HepG2 (cell line): Measurements from ENCODE around the gene CERT1. TPM values are rescaled to one million over a fixed set of nuclear protein-coding genes. Genes with fewer than 3 reads are reported as not detected.
A peak's percentile ranks its signal among the peaks of the same experiment; 100 is the strongest.

Experiments used
- ATAC-seq: fragments of 200-7000 bp; cut with Tn5 transposase; 3 replicates; pipeline ENCODE4 v1.9.1; 2020; ENCODE audit warnings: mild to moderate bottlenecking, moderate library complexity
- BruUV-seq: library from RNA; stranded (reverse); fragments of 400-500 nt; replicated peaks from 2 replicates; lab custom pipeline; 2021; lab: Mats Ljungman, UMichigan
- CTCF ChIA-PET: fragments of 300-600 bp; formaldehyde crosslinking; extraction: SDS; loops from one replicate; lab custom pipeline; 2021; ENCODE audit warnings: low total read pairs, inconsistent platforms, low intra/inter-chr PET ratio; lab: Yijun Ruan, JAX
- POLR2A ChIA-PET: fragments of 350-600 bp; sonication (Branson Sonifier 250); formaldehyde crosslinking; loops from one replicate; lab custom pipeline; 2020; ENCODE audit warnings: antibody characterized with exemption, inconsistent platforms; lab: Yijun Ruan, JAX
- DNase-seq: peaks from one replicate; pipeline ENCODE4 v3.0.0-alpha.2; 2015; ENCODE audit warnings: low spot score
- FAIRE-seq: peaks from 3 replicates; lab custom pipeline; 2011; peaks lifted over from hg19 to GRCh38; lab: Jason Lieb, UNC
- H2AFZ ChIP-seq: one replicate; pipeline ENCODE4 v1.6.1; 2011; ENCODE audit warnings: low read length, inconsistent platforms
- H3K27ac ChIP-seq: fragments of 300-600 bp; 3 replicates; pipeline ENCODE4 v1.8.0; 2011; ENCODE audit warnings: mixed run types, mild to moderate bottlenecking, mixed read lengths, low read length, inconsistent platforms; ENCODE audit not compliant: insufficient read depth; ENCODE audit errors: extremely low read length
- H3K27me3 ChIP-seq, 2 experiments: fragments of 200-600 bp in 1 of 2; 2 replicates in 1 of 2; 3 replicates in 1 of 2; pipeline versions ENCODE4 v1.6.0 to v1.8.0; 2011; ENCODE audit warnings: low read length in 2 of 2, mild to moderate bottlenecking in 2 of 2, moderate library complexity in 2 of 2, inconsistent platforms in 1 of 2; ENCODE audit not compliant: insufficient read depth in 2 of 2, control insufficient read depth in 1 of 2
- H3K36me3 ChIP-seq, 2 experiments: fragments of 200-600 bp in 1 of 2; replicated peaks in 1 of 2; 2 replicates in 1 of 2; 3 replicates in 1 of 2; pipeline versions ENCODE4 v1.5.1 to v1.8.0; 2011; ENCODE audit warnings: low read length in 2 of 2, inconsistent platforms in 1 of 2; ENCODE audit not compliant: insufficient read depth in 2 of 2, control insufficient read depth in 1 of 2
- H3K4me1 ChIP-seq: 2 replicates; pipeline ENCODE4 v1.5.1; 2012; ENCODE audit warnings: low read length, inconsistent platforms; ENCODE audit not compliant: insufficient read depth
- H3K4me2 ChIP-seq: 2 replicates; pipeline ENCODE4 v1.6.0; 2011; ENCODE audit warnings: low read depth, low read length, inconsistent platforms
- H3K4me3 ChIP-seq, 3 experiments: fragments of 200-600 bp in 1 of 3; sonication (generic), shearing (Covaris generic) in 1 of 3; replicated peaks in 1 of 3; 2 replicates each; pipeline ENCODE4 v1.5.1; 2011 to 2016; ENCODE audit warnings: low read length in 3 of 3, inconsistent platforms in 2 of 3, low read depth in 2 of 3, mild to moderate bottlenecking in 2 of 3, control low read depth in 1 of 3, mixed read lengths in 1 of 3; ENCODE audit not compliant: insufficient read depth in 1 of 3
- H3K79me2 ChIP-seq: one replicate; pipeline ENCODE4 v1.6.1; 2011; ENCODE audit warnings: low read length, inconsistent platforms; ENCODE audit not compliant: insufficient read depth
- H3K9ac ChIP-seq: 2 replicates; pipeline ENCODE4 v1.6.0; 2011; ENCODE audit warnings: mild to moderate bottlenecking, low read depth, low read length, inconsistent platforms; ENCODE audit not compliant: insufficient read depth
- H3K9me3 ChIP-seq: 2 replicates; pipeline ENCODE4 v1.5.1; 2012; ENCODE audit warnings: mild to moderate bottlenecking, low read length
- H4K20me1 ChIP-seq: 2 replicates; pipeline ENCODE4 v1.6.0; 2011; ENCODE audit warnings: inconsistent platforms, mild to moderate bottlenecking, low read length, moderate library complexity; ENCODE audit not compliant: insufficient read depth
- CREB1 ChIP-seq, 2 experiments: fragments of 450-650 bp in 1 of 2; IDR thresholded peaks; 2 replicates each; pipeline ENCODE4 v1.6.1; 2016 to 2017; ENCODE audit warnings: control low read depth in 1 of 2, mild to moderate bottlenecking in 1 of 2, missing compliant biosample characterization in 1 of 2, missing genetic modification characterization in 1 of 2
- FLYWCH1 ChIP-seq: sonication (generic); formaldehyde crosslinking; IDR thresholded peaks from 2 replicates; pipeline ENCODE4 v1.8.1; 2023; ENCODE audit warnings: mild to moderate bottlenecking, missing genetic modification reagents
- MIXL1 ChIP-seq: IDR thresholded peaks from 2 replicates; pipeline ENCODE4 v1.6.1; 2016
- NFYC ChIP-seq: IDR thresholded peaks from 2 replicates; pipeline ENCODE4 v1.6.1; 2016; ENCODE audit warnings: missing genetic modification reagents, missing compliant biosample characterization
- PAWR ChIP-seq: sonication (generic); formaldehyde crosslinking; IDR thresholded peaks from 2 replicates; pipeline ENCODE4 v1.4.0; 2020; ENCODE audit warnings: missing genetic modification reagents, mild to moderate bottlenecking, borderline replicate concordance
- POLR2AphosphoS2 ChIP-seq: IDR thresholded peaks from 2 replicates; pipeline ENCODE4 v1.6.1; 2011; ENCODE audit warnings: low read depth, low read length, improper control_type of control experiment
- YEATS2 ChIP-seq: sonication (generic); formaldehyde crosslinking; IDR thresholded peaks from 2 replicates; pipeline ENCODE4 v1.4.0; 2020; ENCODE audit warnings: missing genetic modification reagents, borderline replicate concordance
- YEATS4 ChIP-seq: sonication (generic); formaldehyde crosslinking; IDR thresholded peaks from 2 replicates; pipeline ENCODE4 v1.4.0; 2020; ENCODE audit warnings: missing genetic modification reagents, borderline replicate concordance
- ZNF24 ChIP-seq: fragments of 450-650 bp; IDR thresholded peaks from 2 replicates; pipeline ENCODE4 v1.6.1; 2017; ENCODE audit warnings: antibody characterized with exemption, mild to moderate bottlenecking
- ZNF468 ChIP-seq: sonication (generic); formaldehyde crosslinking; IDR thresholded peaks from 2 replicates; pipeline ENCODE4 v1.8.0; 2022; ENCODE audit warnings: mild to moderate bottlenecking, moderate library complexity, missing genetic modification reagents
- ZNF878 ChIP-seq: sonication (generic); formaldehyde crosslinking; IDR thresholded peaks from 2 replicates; pipeline ENCODE4 v1.8.1; 2023; ENCODE audit warnings: mild to moderate bottlenecking, missing genetic modification reagents, moderate library complexity
- WGBS: methylation state at CpG from one replicate; pipeline ENCODE4 v1.1.6; 2017; ENCODE audit warnings: low lambda C conversion rate; 5-methylcytosine and 5-hydroxymethylcytosine counted together
- in situ Hi-C: cut with HindIII; loops from 2 replicates; pipeline ENCODE4 v1.10.0; 2017; ENCODE audit warnings: low pct_unique_long_range_greater_than_20kb; ENCODE audit not compliant: extremely low pct_ligation_motif_present
- intact Hi-C: fragments of 100-400 bp; cut with micrococcal nuclease; formaldehyde crosslinking; loops from one replicate; pipeline ENCODE4 v1.10.0; 2022; ENCODE audit not compliant: unreplicated experiment
- polyA plus RNA-seq, 8 experiments: library from polyadenylated mRNA; depleted of rRNA in 3 of 8; stranded (reverse) in 7 of 8; unstranded in 1 of 8; fragments of >200 nt; fragmentation: Illumina TruSeq in 4 of 8; extraction: Trizol in 4 of 8; gene quantifications; 2 replicates each; pipeline versions ENCODE4 v1.2.1 to v1.2.3, GENCODE V29; 2011 to 2016; ENCODE audit warnings: low read depth in 4 of 8, missing spikeins in 1 of 8, mixed read lengths in 1 of 8; ENCODE audit not compliant: insufficient read depth in 1 of 8
- total RNA-seq, 5 experiments: library from RNA; depleted of rRNA; stranded (reverse); fragments of >200 nt; fragmentation: Illumina TruSeq; extraction: Trizol; gene quantifications; 2 replicates each; pipeline ENCODE4 v1.2.3, GENCODE V29; 2016; ENCODE audit warnings: low read depth in 1 of 5
- TF ChIP-seq, protein P1 (sequence below): IDR thresholded peaks from 2 replicates; pipeline ENCODE4 v1.6.1; 2016; ENCODE audit warnings: control low read depth
- TF ChIP-seq, protein P2 (sequence below): sonication (generic); formaldehyde crosslinking; IDR thresholded peaks from 2 replicates; pipeline ENCODE4 v1.4.0; 2020; ENCODE audit warnings: missing genetic modification reagents
- TF ChIP-seq, protein P3 (sequence below): sonication (generic); formaldehyde crosslinking; IDR thresholded peaks from 2 replicates; pipeline ENCODE4 v1.4.0; 2020; ENCODE audit warnings: missing genetic modification reagents, borderline replicate concordance

Gene CERT1
- total and polyA plus RNA-seq, 2 of the 13 experiments (the other 11 are each of a cell fraction or from before 2014, with no cell fraction given) = 8.2 to 12.7 TPM

DNA sequence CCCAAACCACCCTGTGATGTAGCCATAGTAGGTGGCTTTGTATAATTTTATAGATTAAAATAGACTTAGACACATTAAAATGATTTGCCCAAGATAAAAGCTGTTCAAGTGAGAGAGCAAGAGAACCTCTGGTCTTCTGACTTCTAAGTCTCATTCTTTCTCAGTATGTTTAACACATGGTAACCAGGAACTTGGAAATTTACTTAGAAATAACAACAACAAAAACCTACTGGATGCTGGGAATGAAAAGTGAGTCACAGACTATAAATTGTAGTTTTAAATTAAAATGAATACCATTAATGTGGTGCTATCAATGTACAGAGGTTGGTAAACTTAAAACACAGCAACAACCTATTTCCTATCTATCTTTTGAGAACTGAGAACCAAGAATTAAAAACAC lies 144.0 kb downstream of the CERT1 start:
- Histone ChIP-seq H3K27ac (no peak overlapping the region), H4K20me1 (no peaks in the 10 kb centered on the region), H2AFZ (no peak overlapping the region), H3K27me3 (no peaks in the 10 kb centered on the region), H3K4me1 (no peaks in the 10 kb centered on the region), H3K9me3 (no peaks in the 10 kb centered on the region), H3K4me2 (no peak overlapping the region), H3K36me3 (no peaks in the 10 kb centered on the region), H3K79me2 (no peaks in the 10 kb centered on the region), H3K9ac (no peak overlapping the region), H3K4me3 (no peak overlapping the region)
- intact Hi-C loops = no loop called here
- TF ChIP-seq, protein P1, sequence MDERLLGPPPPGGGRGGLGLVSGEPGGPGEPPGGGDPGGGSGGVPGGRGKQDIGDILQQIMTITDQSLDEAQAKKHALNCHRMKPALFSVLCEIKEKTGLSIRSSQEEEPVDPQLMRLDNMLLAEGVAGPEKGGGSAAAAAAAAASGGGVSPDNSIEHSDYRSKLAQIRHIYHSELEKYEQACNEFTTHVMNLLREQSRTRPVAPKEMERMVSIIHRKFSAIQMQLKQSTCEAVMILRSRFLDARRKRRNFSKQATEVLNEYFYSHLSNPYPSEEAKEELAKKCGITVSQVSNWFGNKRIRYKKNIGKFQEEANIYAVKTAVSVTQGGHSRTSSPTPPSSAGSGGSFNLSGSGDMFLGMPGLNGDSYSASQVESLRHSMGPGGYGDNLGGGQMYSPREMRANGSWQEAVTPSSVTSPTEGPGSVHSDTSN (CRISPR knock-in tag) = no peak
- peak; percentile 71; the same call in 1 of the 2 replicates for TF ChIP-seq POLR2AphosphoS2
- no peak for FAIRE-seq
- POLR2A ChIA-PET = interaction anchor here (1.6 kb wide), 1 partner anchor 30 kb away, joined by 4 read pairs; the partner anchor contains the start of gene HMGCR
- BruUV-seq = no TSS peak
- CTCF ChIA-PET = no interaction called here
- no peak for ATAC-seq
- DNase-seq = no peak
- in situ Hi-C loops = no loop called here

DNA sequence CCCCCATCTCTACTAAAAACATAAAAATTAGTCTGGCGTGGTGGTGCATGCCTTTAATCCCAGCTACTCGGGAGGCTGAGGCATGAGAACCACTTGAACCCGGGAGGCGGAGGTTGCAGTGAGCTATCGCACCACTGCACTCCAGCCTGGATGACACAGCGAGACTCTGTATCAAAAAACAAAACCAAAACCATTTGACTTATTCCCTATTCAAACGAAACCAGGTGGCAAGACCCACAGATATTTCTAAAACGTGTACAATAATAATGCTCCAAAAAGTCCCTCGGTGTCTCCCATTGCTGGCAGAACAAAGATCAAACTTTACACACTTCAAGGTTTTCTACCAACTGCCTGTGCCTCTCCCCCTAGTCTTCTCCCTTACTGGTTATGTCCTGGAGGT lies 144.6 kb downstream of the CERT1 start:
- H3K4me1 ChIP-seq = no peaks in the 10 kb centered on the region
- BruUV-seq = no TSS peak
- H2AFZ ChIP-seq = no peak overlapping the region
- in situ Hi-C loops = no loop called here
- no peak overlapping the region for H3K4me2 ChIP-seq
- CTCF ChIA-PET = no interaction called here
- intact Hi-C loops = no loop called here
- POLR2A ChIA-PET = interaction anchor here (1.5 kb wide), 1 partner anchor 30 kb away, joined by 7 read pairs; the partner anchor contains the start of gene HMGCR
- FAIRE-seq (no peak), DNase-seq (no peak), ATAC-seq (no peak)
- no peaks in the 10 kb centered on the region for H4K20me1 ChIP-seq
- H3K9me3 ChIP-seq = no peaks in the 10 kb centered on the region
- no peaks in the 10 kb centered on the region for H3K79me2 ChIP-seq
- no peaks in the 10 kb centered on the region for H3K27me3 ChIP-seq
- H3K4me3 ChIP-seq = no peak overlapping the region
- no peak overlapping the region for H3K27ac ChIP-seq
- no peak overlapping the region for H3K9ac ChIP-seq
- 87% methylated on average over 9 of the region's 9 CpGs for WGBS
- H3K36me3 ChIP-seq = no peaks in the 10 kb centered on the region
- TF ChIP-seq ZNF878 (CRISPR knock-in tag) = no peak
- no peak for TF ChIP-seq ZNF24
- TF ChIP-seq, protein P2, sequence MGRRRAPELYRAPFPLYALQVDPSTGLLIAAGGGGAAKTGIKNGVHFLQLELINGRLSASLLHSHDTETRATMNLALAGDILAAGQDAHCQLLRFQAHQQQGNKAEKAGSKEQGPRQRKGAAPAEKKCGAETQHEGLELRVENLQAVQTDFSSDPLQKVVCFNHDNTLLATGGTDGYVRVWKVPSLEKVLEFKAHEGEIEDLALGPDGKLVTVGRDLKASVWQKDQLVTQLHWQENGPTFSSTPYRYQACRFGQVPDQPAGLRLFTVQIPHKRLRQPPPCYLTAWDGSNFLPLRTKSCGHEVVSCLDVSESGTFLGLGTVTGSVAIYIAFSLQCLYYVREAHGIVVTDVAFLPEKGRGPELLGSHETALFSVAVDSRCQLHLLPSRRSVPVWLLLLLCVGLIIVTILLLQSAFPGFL (CRISPR knock-in tag) = no peak
- TF ChIP-seq, protein P3, sequence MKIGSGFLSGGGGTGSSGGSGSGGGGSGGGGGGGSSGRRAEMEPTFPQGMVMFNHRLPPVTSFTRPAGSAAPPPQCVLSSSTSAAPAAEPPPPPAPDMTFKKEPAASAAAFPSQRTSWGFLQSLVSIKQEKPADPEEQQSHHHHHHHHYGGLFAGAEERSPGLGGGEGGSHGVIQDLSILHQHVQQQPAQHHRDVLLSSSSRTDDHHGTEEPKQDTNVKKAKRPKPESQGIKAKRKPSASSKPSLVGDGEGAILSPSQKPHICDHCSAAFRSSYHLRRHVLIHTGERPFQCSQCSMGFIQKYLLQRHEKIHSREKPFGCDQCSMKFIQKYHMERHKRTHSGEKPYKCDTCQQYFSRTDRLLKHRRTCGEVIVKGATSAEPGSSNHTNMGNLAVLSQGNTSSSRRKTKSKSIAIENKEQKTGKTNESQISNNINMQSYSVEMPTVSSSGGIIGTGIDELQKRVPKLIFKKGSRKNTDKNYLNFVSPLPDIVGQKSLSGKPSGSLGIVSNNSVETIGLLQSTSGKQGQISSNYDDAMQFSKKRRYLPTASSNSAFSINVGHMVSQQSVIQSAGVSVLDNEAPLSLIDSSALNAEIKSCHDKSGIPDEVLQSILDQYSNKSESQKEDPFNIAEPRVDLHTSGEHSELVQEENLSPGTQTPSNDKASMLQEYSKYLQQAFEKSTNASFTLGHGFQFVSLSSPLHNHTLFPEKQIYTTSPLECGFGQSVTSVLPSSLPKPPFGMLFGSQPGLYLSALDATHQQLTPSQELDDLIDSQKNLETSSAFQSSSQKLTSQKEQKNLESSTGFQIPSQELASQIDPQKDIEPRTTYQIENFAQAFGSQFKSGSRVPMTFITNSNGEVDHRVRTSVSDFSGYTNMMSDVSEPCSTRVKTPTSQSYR (CRISPR knock-in tag) = no peak
- no peak for TF ChIP-seq YEATS4
- TF ChIP-seq CREB1 (IDR thresholded peaks at IDR 0.05) = no peak
- TF ChIP-seq CREB1 (CRISPR knock-in tag; IDR thresholded peaks at IDR 0.05) = no peak
- no peak for TF ChIP-seq NFYC
- TF ChIP-seq FLYWCH1 (CRISPR knock-in tag) = no peak
- TF ChIP-seq YEATS2 (CRISPR knock-in tag) = no peak
- TF ChIP-seq ZNF468 (CRISPR knock-in tag) = no peak
- TF ChIP-seq PAWR = no peak
- TF ChIP-seq MIXL1 (CRISPR knock-in tag) = no peak
